Measurements from ENCODE around the gene RADIL.

DNA sequence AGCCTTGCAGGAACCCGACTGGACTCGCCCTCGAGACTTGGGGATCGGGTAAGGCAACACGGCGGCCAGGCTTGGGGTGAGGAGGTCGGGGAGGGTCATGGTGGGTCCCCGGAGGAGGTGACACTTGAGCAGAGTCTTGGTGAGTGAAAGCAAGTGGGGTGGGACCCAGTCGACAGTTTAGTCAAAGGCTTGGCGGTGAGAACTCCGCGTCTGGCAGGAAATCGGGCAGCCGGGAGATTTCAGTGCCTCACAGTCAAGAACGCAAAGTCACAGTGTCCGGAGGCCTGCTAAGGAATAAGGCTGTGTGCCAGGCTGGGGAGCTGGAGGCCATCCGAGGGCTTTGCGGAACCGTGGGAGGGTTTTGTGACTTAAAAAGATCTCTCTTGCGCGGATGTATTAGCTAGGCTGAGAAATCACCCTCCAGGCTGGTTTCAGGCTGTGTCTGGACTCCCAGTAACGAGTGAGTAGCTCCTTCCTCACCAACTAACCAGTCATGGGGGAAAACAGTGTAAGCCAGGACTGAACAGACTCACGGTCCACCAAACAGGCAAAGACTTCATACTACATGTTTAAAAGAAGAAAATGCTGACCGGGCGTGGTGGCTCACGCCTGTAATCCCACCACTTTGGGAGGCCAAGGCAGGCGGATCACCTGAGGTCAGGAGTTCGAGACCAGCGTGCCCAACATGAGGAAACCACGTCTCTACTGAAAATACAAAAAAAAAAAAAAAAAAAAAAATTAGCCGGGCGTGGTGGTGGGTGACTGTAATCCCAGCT lies 107.5 kb downstream of the RADIL start:
- TF ChIP-seq, protein P1, sequence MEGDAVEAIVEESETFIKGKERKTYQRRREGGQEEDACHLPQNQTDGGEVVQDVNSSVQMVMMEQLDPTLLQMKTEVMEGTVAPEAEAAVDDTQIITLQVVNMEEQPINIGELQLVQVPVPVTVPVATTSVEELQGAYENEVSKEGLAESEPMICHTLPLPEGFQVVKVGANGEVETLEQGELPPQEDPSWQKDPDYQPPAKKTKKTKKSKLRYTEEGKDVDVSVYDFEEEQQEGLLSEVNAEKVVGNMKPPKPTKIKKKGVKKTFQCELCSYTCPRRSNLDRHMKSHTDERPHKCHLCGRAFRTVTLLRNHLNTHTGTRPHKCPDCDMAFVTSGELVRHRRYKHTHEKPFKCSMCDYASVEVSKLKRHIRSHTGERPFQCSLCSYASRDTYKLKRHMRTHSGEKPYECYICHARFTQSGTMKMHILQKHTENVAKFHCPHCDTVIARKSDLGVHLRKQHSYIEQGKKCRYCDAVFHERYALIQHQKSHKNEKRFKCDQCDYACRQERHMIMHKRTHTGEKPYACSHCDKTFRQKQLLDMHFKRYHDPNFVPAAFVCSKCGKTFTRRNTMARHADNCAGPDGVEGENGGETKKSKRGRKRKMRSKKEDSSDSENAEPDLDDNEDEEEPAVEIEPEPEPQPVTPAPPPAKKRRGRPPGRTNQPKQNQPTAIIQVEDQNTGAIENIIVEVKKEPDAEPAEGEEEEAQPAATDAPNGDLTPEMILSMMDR (conservative IDR thresholded peaks at IDR 0.05; ENCODE audit: low read length) = no peak
- TF ChIP-seq EZH2phosphoT487 (IDR thresholded peaks at IDR 0.05; ENCODE audit: borderline replicate concordance) = no peak
